ENCODE data around the gene ZNF217. TPM values are rescaled to one million over a fixed set of nuclear protein-coding genes. Genes with fewer than 3 reads are reported as not detected.
"Not testable (repeated sequence)": the region's sequence is repeated elsewhere in the genome, so short reads cannot be mapped to it uniquely, and the experiment has no call there.

The ZNF217 gene
- total RNA-seq, 2 donors from 2014 or later = 7.6 to 13.8 TPM

- Histone ChIP-seq H3K27ac (no peak overlapping the region), H3K9me3 (no peaks in the 10 kb centered on the region), H3K4me1 (peaks cover 0 to 4% of the 10 kb centered on the region in 2 donors), H3K27me3 (no peaks in the 10 kb centered on the region), H3K36me3 (no peaks in the 10 kb centered on the region), H3K4me3 (no peak overlapping the region)
- no peak for TF ChIP-seq CTCF (IDR thresholded peaks at IDR 0.05)
- DNase-seq (ENCODE audit: low spot score) = no peak
Observed at GRCh38 chr20:53550280-53551187, 43.1 kb downstream of the ZNF217 start.

- Histone ChIP-seq H3K4me1 (peaks cover 0 to 4% of the 10 kb centered on the region in 2 donors), H3K4me3 (no peak overlapping the region)
- no peak for DNase-seq (ENCODE audit: low spot score)
Observed at GRCh38 chr20:53547664-53548239, 45.9 kb downstream of the ZNF217 start.

GRCh38 chr20:53539516-53539915, 54.1 kb downstream of the ZNF217 start:
- TF ChIP-seq CTCF (IDR thresholded peaks at IDR 0.05) = no peak
- DNase-seq (ENCODE audit: low spot score) = no peak
- Histone ChIP-seq H3K36me3 (no peaks in the 10 kb centered on the region), H3K4me1 (no peaks in the 10 kb centered on the region), H3K27me3 (no peaks in the 10 kb centered on the region), H3K4me3 (no peak overlapping the region), H3K27ac (no peak overlapping the region), H3K9me3 (no peaks in the 10 kb centered on the region)

More at GRCh38 chr20:53547664-53548239, 45.9 kb downstream of the ZNF217 start:
- H3K27me3 ChIP-seq = no peaks in the 10 kb centered on the region
- no peaks in the 10 kb centered on the region for H3K9me3 ChIP-seq
- no peak overlapping the region for H3K27ac ChIP-seq
- peak; percentile 58 to 87 for TF ChIP-seq CTCF (IDR thresholded peaks at IDR 0.05)
- no peaks in the 10 kb centered on the region for H3K36me3 ChIP-seq

GRCh38 chr20:53536382-53536781, 57.3 kb downstream of the ZNF217 start:
- DNase-seq (ENCODE audit: low spot score); H3K27ac ChIP-seq; H3K4me3 ChIP-seq; H3K36me3 ChIP-seq; H3K27me3 ChIP-seq; H3K4me1 ChIP-seq; H3K9me3 ChIP-seq: not testable (repeated sequence)

- Histone ChIP-seq H3K9me3 (no peaks in the 10 kb centered on the region), H3K4me3 (no peak overlapping the region), H3K36me3 (no peaks in the 10 kb centered on the region), H3K27me3 (no peaks in the 10 kb centered on the region), H3K27ac (no peak overlapping the region), H3K4me1 (no peaks in the 10 kb centered on the region)
- DNase-seq (ENCODE audit: low spot score) = no peak
- TF ChIP-seq CTCF (IDR thresholded peaks at IDR 0.05) = no peak
Observed at GRCh38 chr20:53535878-53536277, 57.8 kb downstream of the ZNF217 start.

- Histone ChIP-seq H3K4me3 (no peak overlapping the region), H3K36me3 (no peaks in the 10 kb centered on the region), H3K27me3 (no peaks in the 10 kb centered on the region), H3K9me3 (no peaks in the 10 kb centered on the region), H3K4me1 (no peaks in the 10 kb centered on the region), H3K27ac (no peak overlapping the region)
- no peak for TF ChIP-seq CTCF (IDR thresholded peaks at IDR 0.05)
- DNase-seq (ENCODE audit: low spot score) = no peak
Observed at GRCh38 chr20:53534037-53534436, 59.6 kb downstream of the ZNF217 start.

All from right atrium auricular region (tissue), 2 donors.